A673 (cell line): ENCODE results near the gene BTBD8.

Experiments
- EZH2 ChIP-seq: fragments of 200-600 bp; sonication (generic); IDR thresholded peaks from 2 replicates; pipeline ENCODE4 v1.6.1; 2017; ENCODE audit warnings: borderline replicate concordance, low read depth, mild to moderate bottlenecking, mixed read lengths, antibody characterized with exemption, low read length; ENCODE audit not compliant: poor library complexity, severe bottlenecking
- TF ChIP-seq, protein P1 (sequence below): fragments of 300-800, 200-600 bp; sonication (generic); conservative IDR thresholded peaks from 2 replicates; pipeline ENCODE4 v1.5.1; 2017; ENCODE audit warnings: low read depth, mild to moderate bottlenecking, antibody characterized with exemption, low read length, moderate library complexity, mixed read lengths

DNA sequence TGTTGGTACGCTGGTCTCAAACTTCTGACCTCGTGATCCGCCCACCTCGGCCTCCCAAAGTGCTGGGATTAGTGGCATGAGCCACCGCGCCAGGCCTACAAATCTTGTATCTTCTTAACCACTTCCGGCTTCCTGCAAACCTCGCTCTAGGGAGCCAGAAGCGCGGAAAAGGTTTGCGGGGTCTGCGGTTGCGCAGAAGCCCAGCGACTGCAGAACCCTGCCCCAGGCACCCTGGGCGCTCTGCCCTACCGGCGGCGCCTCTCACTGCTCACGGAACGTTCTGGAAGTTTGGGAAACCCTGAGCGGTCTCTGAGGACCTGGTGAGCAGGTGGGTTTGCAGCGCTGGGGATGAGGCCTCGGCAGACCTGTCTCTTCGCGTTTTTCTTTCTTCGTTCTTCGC, 137.6 kb downstream of the BTBD8 start, which contains the start of gene C1orf146:
- TF ChIP-seq, protein P1, sequence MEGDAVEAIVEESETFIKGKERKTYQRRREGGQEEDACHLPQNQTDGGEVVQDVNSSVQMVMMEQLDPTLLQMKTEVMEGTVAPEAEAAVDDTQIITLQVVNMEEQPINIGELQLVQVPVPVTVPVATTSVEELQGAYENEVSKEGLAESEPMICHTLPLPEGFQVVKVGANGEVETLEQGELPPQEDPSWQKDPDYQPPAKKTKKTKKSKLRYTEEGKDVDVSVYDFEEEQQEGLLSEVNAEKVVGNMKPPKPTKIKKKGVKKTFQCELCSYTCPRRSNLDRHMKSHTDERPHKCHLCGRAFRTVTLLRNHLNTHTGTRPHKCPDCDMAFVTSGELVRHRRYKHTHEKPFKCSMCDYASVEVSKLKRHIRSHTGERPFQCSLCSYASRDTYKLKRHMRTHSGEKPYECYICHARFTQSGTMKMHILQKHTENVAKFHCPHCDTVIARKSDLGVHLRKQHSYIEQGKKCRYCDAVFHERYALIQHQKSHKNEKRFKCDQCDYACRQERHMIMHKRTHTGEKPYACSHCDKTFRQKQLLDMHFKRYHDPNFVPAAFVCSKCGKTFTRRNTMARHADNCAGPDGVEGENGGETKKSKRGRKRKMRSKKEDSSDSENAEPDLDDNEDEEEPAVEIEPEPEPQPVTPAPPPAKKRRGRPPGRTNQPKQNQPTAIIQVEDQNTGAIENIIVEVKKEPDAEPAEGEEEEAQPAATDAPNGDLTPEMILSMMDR = no peak
- TF ChIP-seq EZH2 = no peak
